Progenitor cell of endocrine pancreas (in vitro differentiated cells): ENCODE results near the gene RPS6KL1. TPM values are rescaled to one million over a fixed set of nuclear protein-coding genes. Genes with fewer than 3 reads are reported as not detected.

Experiments
- DNase-seq: peaks from one replicate; pipeline ENCODE4 v3.0.0; 2021; ENCODE audit warnings: low spot score; ENCODE audit not compliant: unreplicated experiment
- H3K27ac Mint-ChIP-seq: 2 replicates; pipeline ENCODE4 v1.8.0; 2021; ENCODE audit warnings: mild to moderate bottlenecking, moderate library complexity, mixed read lengths
- H3K27me3 Mint-ChIP-seq: 2 replicates; pipeline ENCODE4 v1.8.0; 2021; ENCODE audit warnings: mixed read lengths
- H3K36me3 Mint-ChIP-seq: 2 replicates; pipeline ENCODE4 v1.8.0; 2022; ENCODE audit warnings: mixed read lengths; ENCODE audit not compliant: insufficient read depth
- H3K4me1 Mint-ChIP-seq: 2 replicates; pipeline ENCODE4 v1.8.0; 2021; ENCODE audit warnings: low read depth, mixed read lengths
- H3K4me3 Mint-ChIP-seq: 2 replicates; pipeline ENCODE4 v1.8.0; 2021; ENCODE audit warnings: low read depth, mild to moderate bottlenecking, moderate library complexity, mixed read lengths
- H3K9me3 Mint-ChIP-seq: 2 replicates; pipeline ENCODE4 v1.8.0; 2021; ENCODE audit warnings: low read depth, mixed read lengths
- CTCF ChIP-seq: fragments of 200-600 bp; sonication (generic); IDR thresholded peaks from one replicate; pipeline ENCODE4 v1.5.0; 2021; ENCODE audit warnings: antibody characterized with exemption, mild to moderate bottlenecking; ENCODE audit not compliant: unreplicated experiment
- total RNA-seq: library from RNA; stranded (reverse); gene quantifications from 2 replicates; pipeline ENCODE4 v1.2.1, GENCODE V29; 2021

RPS6KL1 gene
- total RNA-seq, 1 donor from 2014 or later, result 3.5 TPM

GRCh38 chr14:74905595-74906142 is 17.4 kb downstream of the RPS6KL1 start:
- DNase-seq, result peak; percentile 72
- H3K9me3 Mint-ChIP-seq, result no peaks in the 10 kb centered on the region
- H3K4me3 Mint-ChIP-seq, result no peak overlapping the region
- TF ChIP-seq CTCF, result peak; percentile 94
- H3K27ac Mint-ChIP-seq, result no peak overlapping the region
- H3K36me3 Mint-ChIP-seq, result peaks cover 7% of the 10 kb centered on the region
- H3K27me3 Mint-ChIP-seq, result peaks cover 4% of the 10 kb centered on the region
- H3K4me1 Mint-ChIP-seq, result no peaks in the 10 kb centered on the region

- no peaks in the 10 kb centered on the region for H3K9me3 Mint-ChIP-seq
- peaks cover 11% of the 10 kb centered on the region for H3K36me3 Mint-ChIP-seq
- H3K4me1 Mint-ChIP-seq, result no peaks in the 10 kb centered on the region
- no peak overlapping the region for H3K4me3 Mint-ChIP-seq
- DNase-seq, result no peak
- TF ChIP-seq CTCF, result no peak
- no peaks in the 10 kb centered on the region for H3K27me3 Mint-ChIP-seq
- H3K27ac Mint-ChIP-seq, result no peak overlapping the region
These were observed 18.2 kb downstream of the RPS6KL1 start for GRCh38 chr14:74904635-74905503.

- no peak overlapping the region for H3K27ac Mint-ChIP-seq
- TF ChIP-seq CTCF, result no peak
- no peak overlapping the region for H3K4me3 Mint-ChIP-seq
- H3K36me3 Mint-ChIP-seq, result peaks cover 22% of the 10 kb centered on the region
- DNase-seq, result no peak
- peaks cover 13% of the 10 kb centered on the region for H3K4me1 Mint-ChIP-seq
- H3K27me3 Mint-ChIP-seq, result no peaks in the 10 kb centered on the region
- H3K9me3 Mint-ChIP-seq, result no peaks in the 10 kb centered on the region
These were observed 19.9 kb downstream of the RPS6KL1 start for GRCh38 chr14:74902941-74903705.

GRCh38 chr14:74898694-74899093 is 24.4 kb downstream of the RPS6KL1 start:
- no peak overlapping the region for H3K4me3 Mint-ChIP-seq
- no peak for TF ChIP-seq CTCF
- H3K4me1 Mint-ChIP-seq, result peaks cover 18% of the 10 kb centered on the region
- peaks cover 38% of the 10 kb centered on the region for H3K36me3 Mint-ChIP-seq
- no peaks in the 10 kb centered on the region for H3K9me3 Mint-ChIP-seq
- H3K27ac Mint-ChIP-seq, result peak overlapping the region; percentile 50
- H3K27me3 Mint-ChIP-seq, result no peaks in the 10 kb centered on the region
- no peak for DNase-seq

GRCh38 chr14:74898083-74898482 is 25.0 kb downstream of the RPS6KL1 start:
- Mint-ChIP-seq H3K9me3 (no peaks in the 10 kb centered on the region), H3K4me3 (no peak overlapping the region), H3K27ac (peak overlapping the region; percentile 50), H3K27me3 (no peaks in the 10 kb centered on the region), H3K36me3 (peaks cover 40% of the 10 kb centered on the region), H3K4me1 (peaks cover 18% of the 10 kb centered on the region)
- DNase-seq, result no peak
- TF ChIP-seq CTCF, result no peak
